Natural killer cell (primary cell): ENCODE data around the gene GLYR1. TPM values are rescaled to one million over a fixed set of nuclear protein-coding genes. Genes with fewer than 3 reads are reported as not detected.

ENCODE experiments used
- ATAC-seq, 3 donors: fragments of 150-1000 bp in 2 of 3; fragments of 200-7000 bp in 1 of 3; cut with Tn5 transposase; 1 replicate in 1 of 3; 2 replicates in 2 of 3; pipeline ENCODE4 v1.10.0; 2021; ENCODE audit warnings: mild to moderate bottlenecking in 2 of 3, moderate library complexity in 2 of 3
- DNase-seq, 2 donors: peaks; one replicate each; pipeline versions ENCODE4 v3.0.0 to v3.0.0-alpha.2; 2013 to 2021; ENCODE audit warnings: mixed read lengths in 1 of 2
- H3K27ac ChIP-seq: one replicate; pipeline ENCODE4 v1.5.1; 2013; ENCODE audit warnings: mild to moderate bottlenecking, low read length
- H3K27me3 ChIP-seq: one replicate; pipeline ENCODE4 v1.6.1; 2013; ENCODE audit warnings: low read length; ENCODE audit not compliant: control insufficient read depth, insufficient read depth
- H3K36me3 ChIP-seq: one replicate; pipeline ENCODE4 v1.6.1; 2013; ENCODE audit warnings: low read length; ENCODE audit not compliant: control insufficient read depth, insufficient read depth
- H3K4me1 ChIP-seq: one replicate; pipeline ENCODE4 v1.6.1; 2013; ENCODE audit warnings: low read length; ENCODE audit not compliant: control insufficient read depth, insufficient read depth
- H3K4me3 ChIP-seq: one replicate; pipeline ENCODE4 v1.5.1; 2013; ENCODE audit warnings: low read length
- H3K9me3 ChIP-seq: one replicate; pipeline ENCODE4 v1.6.1; 2013; ENCODE audit warnings: low read length; ENCODE audit not compliant: control insufficient read depth, insufficient read depth
- H3K27ac Mint-ChIP-seq, 2 donors: one replicate each; pipeline ENCODE4 v1.8.0; 2022; ENCODE audit warnings: mild to moderate bottlenecking in 2 of 2, mixed read lengths in 2 of 2, moderate library complexity in 1 of 2
- H3K27me3 Mint-ChIP-seq, 2 donors: one replicate each; pipeline ENCODE4 v1.8.0; 2022; ENCODE audit warnings: low read depth in 2 of 2, mixed read lengths in 2 of 2
- H3K36me3 Mint-ChIP-seq: one replicate; pipeline ENCODE4 v1.8.0; 2022; ENCODE audit warnings: mixed read lengths
- H3K4me1 Mint-ChIP-seq, 2 donors: one replicate each; pipeline ENCODE4 v1.8.0; 2022; ENCODE audit warnings: mixed read lengths in 2 of 2
- H3K4me3 Mint-ChIP-seq: one replicate; pipeline ENCODE4 v1.8.0; 2022; ENCODE audit warnings: mild to moderate bottlenecking, moderate library complexity, mixed read lengths
- H3K9me3 Mint-ChIP-seq, 2 donors: one replicate each; pipeline ENCODE4 v1.8.0; 2022; ENCODE audit warnings: mixed read lengths in 2 of 2
- CTCF ChIP-seq: fragments of 200-600 bp; IDR thresholded peaks from one replicate; pipeline ENCODE4 v1.8.0; 2022; ENCODE audit warnings: antibody characterized with exemption
- WGBS: methylation state at CpG from one replicate; pipeline ENCODE4 v1.1.7; 2013; ENCODE audit warnings: missing lambda C conversion rate; ENCODE audit not compliant: insufficient coverage; 5-methylcytosine and 5-hydroxymethylcytosine counted together
- intact Hi-C: fragments of 100-400 bp; cut with micrococcal nuclease; formaldehyde crosslinking; loops from one replicate; pipeline ENCODE4 v1.14.2; 2022
- total RNA-seq, 4 donors: library from RNA; stranded (reverse); fragments of 120-200 nt in 1 of 4; gene quantifications; one replicate each; pipeline versions ENCODE4 v1.2.3 to v1.2.4, GENCODE V29; 2013 to 2022

GLYR1 gene
- total RNA-seq, 3 donors from 2014 or later (not counting 1 experiment from before 2014, with no cell fraction given), result 112 to 129 (median 125) TPM

GRCh38 chr16:4813251-4814003 lies 33.7 kb downstream of the GLYR1 start:
- Histone ChIP-seq H3K27ac (no peak overlapping the region), H3K4me1 (no peaks in the 10 kb centered on the region), H3K27me3 (no peaks in the 10 kb centered on the region), H3K36me3 (peaks cover 52% of the 10 kb centered on the region), H3K9me3 (no peaks in the 10 kb centered on the region), H3K4me3 (no peak overlapping the region)
- TF ChIP-seq CTCF, result no peak
- H3K9me3 Mint-ChIP-seq, result no peaks in the 10 kb centered on the region
- peaks cover 15% of the 10 kb centered on the region for H3K36me3 Mint-ChIP-seq
- DNase-seq (no peak), ATAC-seq (no peak)
- intact Hi-C loops, result no loop called here
- no peaks in the 10 kb centered on the region for H3K27me3 Mint-ChIP-seq
- H3K27ac Mint-ChIP-seq, result no peak overlapping the region
- no peak overlapping the region for H3K4me3 Mint-ChIP-seq
- 95% methylated on average over 16 of the region's 16 CpGs for WGBS
- H3K4me1 Mint-ChIP-seq, result no peaks in the 10 kb centered on the region

- Histone ChIP-seq H3K27me3 (no peaks in the 10 kb centered on the region), H3K4me3 (no peak overlapping the region), H3K9me3 (no peaks in the 10 kb centered on the region), H3K4me1 (no peaks in the 10 kb centered on the region), H3K36me3 (peaks cover 53% of the 10 kb centered on the region), H3K27ac (no peak overlapping the region)
- H3K9me3 Mint-ChIP-seq, result no peaks in the 10 kb centered on the region
- H3K36me3 Mint-ChIP-seq, result peaks cover 21% of the 10 kb centered on the region
- no peak for DNase-seq
- WGBS, result 96% methylated on average over 9 of the region's 9 CpGs
- no peak for TF ChIP-seq CTCF
- intact Hi-C loops, result no loop called here
- H3K27ac Mint-ChIP-seq, result no peak overlapping the region
- H3K4me1 Mint-ChIP-seq, result no peaks in the 10 kb centered on the region
- no peaks in the 10 kb centered on the region for H3K27me3 Mint-ChIP-seq
- ATAC-seq, result no peak
- no peak overlapping the region for H3K4me3 Mint-ChIP-seq
These were observed 35.3 kb downstream of the GLYR1 start for GRCh38 chr16:4811773-4812172.

DNA sequence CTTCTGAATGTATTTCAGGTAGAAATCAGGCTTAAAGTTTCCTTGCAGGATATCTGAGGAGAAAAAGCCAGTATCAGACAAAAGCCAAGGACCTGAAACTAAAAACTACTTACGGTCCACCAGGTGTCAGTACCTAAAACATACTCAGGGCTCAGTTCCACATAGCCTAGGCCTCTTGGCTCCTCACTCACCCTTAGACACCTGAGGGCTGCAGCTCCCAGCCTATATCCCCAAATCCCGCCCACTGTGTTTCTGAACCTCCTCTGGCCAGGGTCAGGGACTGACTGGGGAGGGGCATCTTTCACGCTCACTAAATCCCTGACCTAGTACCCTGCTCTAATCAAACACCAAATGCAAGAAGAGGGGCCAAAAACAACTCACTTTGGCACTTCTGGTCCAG lies 35.8 kb downstream of the GLYR1 start:
- H3K9me3 Mint-ChIP-seq, result no peaks in the 10 kb centered on the region
- peaks cover 19% of the 10 kb centered on the region for H3K36me3 Mint-ChIP-seq
- H3K27ac ChIP-seq, result no peak overlapping the region
- H3K27me3 Mint-ChIP-seq, result no peaks in the 10 kb centered on the region
- no peak for DNase-seq
- H3K9me3 ChIP-seq, result no peaks in the 10 kb centered on the region
- no peaks in the 10 kb centered on the region for H3K27me3 ChIP-seq
- no peak overlapping the region for H3K4me3 ChIP-seq
- H3K36me3 ChIP-seq, result peaks cover 52% of the 10 kb centered on the region
- no peak overlapping the region for H3K27ac Mint-ChIP-seq
- no peak for ATAC-seq
- no peak for TF ChIP-seq CTCF
- H3K4me3 Mint-ChIP-seq, result no peak overlapping the region
- no peaks in the 10 kb centered on the region for H3K4me1 ChIP-seq
- intact Hi-C loops, result no loop called here
- H3K4me1 Mint-ChIP-seq, result no peaks in the 10 kb centered on the region
- 95% methylated on average over 3 of the region's 3 CpGs for WGBS

DNA sequence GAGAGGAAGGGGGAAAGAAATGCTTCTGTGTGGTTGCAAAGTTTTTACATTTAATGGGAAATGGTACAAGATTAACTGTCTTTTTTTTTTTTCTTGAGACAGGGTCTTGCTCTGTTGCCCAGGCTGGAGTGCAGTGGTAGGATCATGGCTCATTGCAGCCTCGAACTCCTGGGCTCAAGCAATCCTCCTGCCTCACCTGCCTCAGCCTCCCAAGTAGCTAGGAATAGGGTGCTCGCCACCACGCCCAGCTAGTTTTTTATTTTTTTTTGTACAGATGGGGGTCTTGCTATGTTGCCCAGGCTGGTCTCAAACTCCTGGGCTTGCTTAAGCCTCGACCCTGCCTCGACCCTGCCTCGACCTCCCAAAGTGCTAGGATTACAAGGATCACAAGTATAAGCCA lies 40.8 kb downstream of the GLYR1 start:
- H3K27ac ChIP-seq, result no peak overlapping the region
- peaks cover 14% of the 10 kb centered on the region for H3K4me1 ChIP-seq
- TF ChIP-seq CTCF, result no peak
- Mint-ChIP-seq H3K36me3 (peaks cover 6% of the 10 kb centered on the region), H3K27ac (no peak overlapping the region), H3K27me3 (no peaks in the 10 kb centered on the region), H3K4me1 (peaks cover 0 to 6% of the 10 kb centered on the region in 2 donors), H3K4me3 (no peak overlapping the region), H3K9me3 (no peaks in the 10 kb centered on the region)
- H3K36me3 ChIP-seq, result peaks cover 21% of the 10 kb centered on the region
- WGBS, result 93% methylated on average over 6 of the region's 6 CpGs
- intact Hi-C loops, result no loop called here
- no peaks in the 10 kb centered on the region for H3K9me3 ChIP-seq
- ATAC-seq, result no peak
- H3K4me3 ChIP-seq, result no peak overlapping the region
- no peak for DNase-seq
- no peaks in the 10 kb centered on the region for H3K27me3 ChIP-seq
